Nephron progenitor cell (in vitro differentiated cells): ENCODE results near the gene MAGIX.
"Not testable (repeated sequence)": the region's sequence is repeated elsewhere in the genome, so short reads cannot be mapped to it uniquely, and the experiment has no call there.

Experiments
- DNase-seq: peaks from one replicate; pipeline ENCODE4 v3.0.0; 2021
- H3K27ac Mint-ChIP-seq: 2 replicates; pipeline ENCODE4 v1.8.0; 2021; ENCODE audit warnings: mild to moderate bottlenecking, moderate library complexity, mixed read lengths
- H3K27me3 Mint-ChIP-seq: 2 replicates; pipeline ENCODE4 v1.8.0; 2021; ENCODE audit warnings: mild to moderate bottlenecking, low read depth, mixed read lengths; ENCODE audit not compliant: poor library complexity
- H3K36me3 Mint-ChIP-seq: 2 replicates; pipeline ENCODE4 v1.8.0; 2021; ENCODE audit warnings: low read depth, mixed read lengths
- H3K4me1 Mint-ChIP-seq: 2 replicates; pipeline ENCODE4 v1.8.0; 2021; ENCODE audit warnings: mixed read lengths
- H3K4me3 Mint-ChIP-seq: 2 replicates; pipeline ENCODE4 v1.8.0; 2021; ENCODE audit warnings: mild to moderate bottlenecking, moderate library complexity, mixed read lengths
- H3K9me3 Mint-ChIP-seq: 2 replicates; pipeline ENCODE4 v1.8.0; 2021; ENCODE audit warnings: mild to moderate bottlenecking, moderate library complexity, mixed read lengths
- TF ChIP-seq, protein P1 (sequence below): fragments of 200-600 bp; sonication (generic); IDR thresholded peaks from 2 replicates; pipeline ENCODE4 v1.5.0; 2021; ENCODE audit warnings: antibody characterized with exemption

MAGIX gene

DNA sequence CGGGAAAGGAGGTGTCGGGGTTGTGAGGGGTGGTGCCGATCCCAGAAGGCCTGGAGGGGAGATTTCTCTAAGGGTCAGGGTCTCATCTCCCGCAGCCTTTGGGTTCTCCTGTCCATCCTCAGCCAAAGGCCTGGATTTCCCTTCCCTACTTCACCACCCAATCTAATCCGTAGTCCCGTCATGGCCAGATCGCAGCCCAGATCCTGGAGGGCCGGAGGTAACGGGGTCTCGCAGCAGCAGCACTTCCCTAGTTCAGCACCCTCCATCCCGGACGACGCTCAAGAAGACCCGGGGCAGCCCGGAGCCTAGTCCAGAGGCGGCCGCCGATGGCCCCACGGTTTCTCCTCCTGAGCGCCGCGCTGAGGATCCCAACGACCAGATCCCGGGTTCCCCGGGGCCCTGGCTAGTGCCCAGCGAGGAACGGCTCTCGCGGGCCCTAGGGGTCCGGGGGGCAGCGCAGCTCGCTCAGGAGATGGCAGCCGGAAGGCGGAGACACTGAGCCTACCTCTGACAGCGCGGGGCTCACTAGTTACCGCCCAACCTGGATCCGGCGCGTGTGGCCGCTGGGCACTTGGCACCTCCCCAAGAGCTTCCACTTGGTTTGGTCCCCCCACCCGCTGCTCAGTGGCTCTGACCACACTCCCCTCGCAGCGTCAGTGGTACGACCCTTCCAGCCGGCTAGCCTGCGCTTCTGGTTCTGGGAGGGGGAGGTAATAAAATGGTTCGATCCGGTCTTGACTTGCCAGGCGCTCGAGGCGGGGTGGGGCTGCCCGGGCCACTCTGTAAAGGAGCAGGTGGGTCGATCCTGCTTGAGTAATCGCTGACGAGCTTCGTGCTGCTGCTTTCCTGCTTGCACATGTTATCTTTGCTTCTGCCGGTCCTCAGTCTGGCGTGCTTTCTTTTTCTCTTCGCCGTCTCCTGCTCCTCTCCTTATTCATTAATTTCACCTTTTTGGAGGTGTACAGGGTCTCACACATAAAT, 3.6 kb downstream of the MAGIX start:
- peaks cover 18% of the 10 kb centered on the region for H3K4me1 Mint-ChIP-seq
- no peaks in the 10 kb centered on the region for H3K36me3 Mint-ChIP-seq
- H3K4me3 Mint-ChIP-seq, result peak overlapping the region; percentile 77
- H3K9me3 Mint-ChIP-seq, result peaks cover 63% of the 10 kb centered on the region
- H3K27me3 Mint-ChIP-seq, result peaks cover 65% of the 10 kb centered on the region
- TF ChIP-seq, protein P1, sequence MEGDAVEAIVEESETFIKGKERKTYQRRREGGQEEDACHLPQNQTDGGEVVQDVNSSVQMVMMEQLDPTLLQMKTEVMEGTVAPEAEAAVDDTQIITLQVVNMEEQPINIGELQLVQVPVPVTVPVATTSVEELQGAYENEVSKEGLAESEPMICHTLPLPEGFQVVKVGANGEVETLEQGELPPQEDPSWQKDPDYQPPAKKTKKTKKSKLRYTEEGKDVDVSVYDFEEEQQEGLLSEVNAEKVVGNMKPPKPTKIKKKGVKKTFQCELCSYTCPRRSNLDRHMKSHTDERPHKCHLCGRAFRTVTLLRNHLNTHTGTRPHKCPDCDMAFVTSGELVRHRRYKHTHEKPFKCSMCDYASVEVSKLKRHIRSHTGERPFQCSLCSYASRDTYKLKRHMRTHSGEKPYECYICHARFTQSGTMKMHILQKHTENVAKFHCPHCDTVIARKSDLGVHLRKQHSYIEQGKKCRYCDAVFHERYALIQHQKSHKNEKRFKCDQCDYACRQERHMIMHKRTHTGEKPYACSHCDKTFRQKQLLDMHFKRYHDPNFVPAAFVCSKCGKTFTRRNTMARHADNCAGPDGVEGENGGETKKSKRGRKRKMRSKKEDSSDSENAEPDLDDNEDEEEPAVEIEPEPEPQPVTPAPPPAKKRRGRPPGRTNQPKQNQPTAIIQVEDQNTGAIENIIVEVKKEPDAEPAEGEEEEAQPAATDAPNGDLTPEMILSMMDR, result no peak
- no peak overlapping the region for H3K27ac Mint-ChIP-seq
- DNase-seq, result peak; percentile 68

DNA sequence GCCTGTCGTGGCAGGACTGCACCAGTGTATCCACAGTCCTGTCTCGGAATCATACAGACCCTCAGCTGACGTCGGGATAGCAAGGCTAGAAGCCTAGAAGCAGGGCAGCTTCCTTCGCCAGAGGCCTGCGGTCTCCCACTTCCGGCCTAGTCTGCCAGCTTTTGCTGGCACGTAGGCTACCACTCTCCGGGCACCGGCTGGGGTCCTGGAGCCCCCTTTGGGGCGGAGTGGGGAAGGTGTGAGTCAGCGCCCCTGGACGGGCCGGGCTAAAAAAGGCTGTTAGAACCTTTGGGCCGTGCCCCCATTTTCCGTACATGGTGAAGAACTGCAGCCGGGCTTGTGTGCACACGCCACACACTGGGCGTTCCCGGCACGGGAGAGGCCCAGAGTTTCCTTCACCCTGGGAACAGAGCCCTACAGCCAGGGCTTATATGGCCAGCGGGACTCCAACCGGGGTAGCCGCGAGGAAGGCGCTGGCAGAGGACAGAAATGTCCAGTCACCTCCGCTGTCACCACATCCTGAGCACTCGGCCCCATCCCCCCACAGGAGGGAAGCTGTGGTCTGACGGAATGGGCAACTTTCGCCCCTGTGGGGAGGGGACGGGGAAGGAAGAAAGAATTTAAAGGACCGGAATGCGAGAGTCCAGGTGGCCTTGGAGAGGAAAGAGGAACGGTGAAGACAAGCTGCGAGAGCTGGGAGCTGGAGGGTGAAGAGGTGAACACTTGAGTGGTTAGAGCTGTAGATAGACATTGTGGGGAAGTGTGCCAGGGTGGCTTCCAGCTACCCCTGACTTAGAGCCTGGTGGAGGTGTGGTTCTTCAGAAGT, 4.6 kb downstream of the MAGIX start:
- peaks cover 18% of the 10 kb centered on the region for H3K4me1 Mint-ChIP-seq
- H3K27ac Mint-ChIP-seq, result no peak overlapping the region
- H3K4me3 Mint-ChIP-seq, result peak overlapping the region; percentile 77
- H3K9me3 Mint-ChIP-seq, result peaks cover 56% of the 10 kb centered on the region
- TF ChIP-seq, protein P1, result no peak
- DNase-seq, result no peak
- H3K36me3 Mint-ChIP-seq, result no peaks in the 10 kb centered on the region
- peaks cover 65% of the 10 kb centered on the region for H3K27me3 Mint-ChIP-seq

DNA sequence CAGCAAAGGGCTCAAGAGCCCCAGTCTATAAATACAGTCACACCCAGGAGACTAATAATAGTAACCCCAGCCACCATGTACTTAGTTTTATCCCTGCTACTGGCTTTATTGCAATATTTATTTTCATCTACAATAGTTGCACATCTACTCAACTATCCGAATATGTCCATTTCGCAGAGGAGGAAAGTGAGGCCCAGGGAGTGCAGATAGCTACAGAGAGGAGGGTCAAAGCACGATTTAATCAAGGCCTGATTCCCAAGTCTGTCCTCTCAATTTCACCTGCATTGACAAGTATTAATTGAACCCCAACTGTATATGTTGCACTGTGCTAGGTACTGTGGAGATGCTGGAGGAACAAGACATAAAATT, 5.2 kb downstream of the MAGIX start:
- DNase-seq, result no peak
- peaks cover 65% of the 10 kb centered on the region for H3K27me3 Mint-ChIP-seq
- no peaks in the 10 kb centered on the region for H3K36me3 Mint-ChIP-seq
- peaks cover 57% of the 10 kb centered on the region for H3K9me3 Mint-ChIP-seq
- peaks cover 18% of the 10 kb centered on the region for H3K4me1 Mint-ChIP-seq
- peak overlapping the region; percentile 66 for H3K4me3 Mint-ChIP-seq
- H3K27ac Mint-ChIP-seq, result no peak overlapping the region
- TF ChIP-seq, protein P1, result no peak

GRCh38 chrX:49171752-49172279, 9.3 kb downstream of the MAGIX start, which contains the start of gene PLP2:
PLP2 (plus strand) TSS chrX:49171898; CDS start chrX:49172001, 103 bp downstream.
- H3K27me3 Mint-ChIP-seq, result peaks cover 58% of the 10 kb centered on the region
- no peak within 1 kb of the TSS for H3K27ac Mint-ChIP-seq
- H3K4me1 Mint-ChIP-seq, result peaks cover 14% of the 10 kb centered on the region
- DNase-seq, result peak; percentile 27
- TF ChIP-seq, protein P1, result no peak
- peak within 1 kb of the TSS; percentile 76 for H3K4me3 Mint-ChIP-seq
- peaks cover 63% of the 10 kb centered on the region for H3K9me3 Mint-ChIP-seq
- H3K36me3 Mint-ChIP-seq, result peaks cover 24% of the 10 kb centered on the region

DNA sequence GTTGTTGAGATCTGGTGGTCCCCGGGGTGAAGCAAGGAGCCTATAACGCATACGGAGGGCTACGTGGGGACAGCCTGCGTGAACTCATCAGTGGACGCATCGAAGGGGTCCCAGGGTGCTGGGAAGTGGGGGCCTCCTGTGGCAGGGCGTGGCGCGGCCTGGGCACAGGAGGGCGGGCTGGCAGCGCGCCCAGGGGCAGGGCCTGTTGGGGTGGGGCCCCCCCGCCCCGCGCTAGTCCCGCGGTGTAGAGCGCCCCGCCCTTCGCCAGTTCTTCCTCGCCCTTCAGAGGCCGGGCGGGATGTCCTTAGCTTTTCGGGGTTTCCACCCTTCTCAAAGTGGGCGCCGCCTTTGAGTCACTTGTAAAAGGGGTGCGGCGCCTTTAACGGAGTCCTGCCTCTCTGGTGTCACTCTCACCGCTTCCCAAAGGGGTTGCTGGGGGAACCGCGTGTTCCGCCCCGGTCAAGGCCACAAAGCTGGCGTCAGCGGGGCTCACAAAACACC, 9.8 kb downstream of the MAGIX start:
- H3K36me3 Mint-ChIP-seq, result peaks cover 24% of the 10 kb centered on the region
- peak overlapping the region; percentile 76 for H3K4me3 Mint-ChIP-seq
- TF ChIP-seq, protein P1, result no peak
- peaks cover 10% of the 10 kb centered on the region for H3K4me1 Mint-ChIP-seq
- no peak for DNase-seq
- H3K9me3 Mint-ChIP-seq, result peaks cover 63% of the 10 kb centered on the region
- peaks cover 58% of the 10 kb centered on the region for H3K27me3 Mint-ChIP-seq
- H3K27ac Mint-ChIP-seq, result no peak overlapping the region

DNA sequence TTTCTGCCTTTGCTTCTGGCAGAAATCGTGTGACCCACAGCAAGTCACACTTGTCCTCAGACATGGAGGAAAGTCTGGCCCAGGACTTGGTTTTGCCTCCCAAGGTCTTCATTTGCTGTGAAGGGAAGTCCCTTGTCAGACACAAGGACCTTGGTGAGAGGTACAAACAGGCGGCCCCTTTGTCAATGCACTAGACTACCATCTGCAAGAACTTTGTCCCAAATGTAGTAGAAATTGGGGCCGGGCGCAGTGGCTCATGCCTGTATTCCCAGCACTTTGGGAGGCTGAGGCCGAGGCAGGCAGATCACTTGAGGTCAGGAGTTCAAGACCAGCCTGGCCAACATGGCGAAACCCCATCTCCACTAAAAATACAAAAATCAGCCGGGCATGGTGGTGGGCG, 11.0 kb downstream of the MAGIX start:
- Mint-ChIP-seq H3K36me3 (peaks cover 24% of the 10 kb centered on the region), H3K27me3 (peaks cover 50% of the 10 kb centered on the region), H3K9me3 (peaks cover 60% of the 10 kb centered on the region), H3K4me3 (peak overlapping the region; percentile 60)
- not testable (repeated sequence) for H3K4me1 Mint-ChIP-seq, DNase-seq, H3K27ac Mint-ChIP-seq
